IMR-90 (cell line): ENCODE data around the gene CLEC6A. TPM values are rescaled to one million over a fixed set of nuclear protein-coding genes. Genes with fewer than 3 reads are reported as not detected.

ENCODE experiments used
- ATAC-seq: fragments of 200-7000 bp; cut with Tn5 transposase; 2 replicates; pipeline ENCODE4 v1.9.1; 2020; ENCODE audit warnings: low read depth, mild to moderate bottlenecking, moderate library complexity
- BruUV-seq: library from RNA; stranded (reverse); fragments of 400-500 nt; replicated peaks from 2 replicates; lab custom pipeline; 2021; lab: Mats Ljungman, UMichigan
- CTCF ChIA-PET: fragments of 300-600 bp; formaldehyde crosslinking; extraction: SDS; loops from one replicate; lab custom pipeline; 2021; ENCODE audit warnings: antibody characterized with exemption; lab: Yijun Ruan, JAX
- POLR2A ChIA-PET: fragments of 300-600 bp; sonication (Branson Sonifier 250); formaldehyde crosslinking; loops from one replicate; lab custom pipeline; 2022; ENCODE audit warnings: antibody characterized with exemption; ENCODE audit not compliant: unreplicated experiment; lab: Charles Lee
- DNase-seq: peaks from one replicate; pipeline ENCODE4 v3.0.0; 2013
- H2AFZ ChIP-seq: replicated peaks from 2 replicates; pipeline ENCODE3; 2013; ENCODE audit warnings: low read length, mild to moderate bottlenecking; ENCODE audit not compliant: poor library complexity
- H2AK5ac ChIP-seq: 2 replicates; pipeline ENCODE4 v1.6.1; 2013; ENCODE audit warnings: low read depth, low read length, inconsistent platforms
- H2AK9ac ChIP-seq: replicated peaks from 2 replicates; pipeline ENCODE3; 2013; ENCODE audit warnings: mild to moderate bottlenecking, low read depth, low read length, moderate library complexity; ENCODE audit not compliant: poor library complexity
- H2BK120ac ChIP-seq: 2 replicates; pipeline ENCODE4 v1.6.1; 2013; ENCODE audit warnings: low read depth, low read length, inconsistent platforms
- H2BK15ac ChIP-seq: 3 replicates; pipeline ENCODE4 v1.6.1; 2013; ENCODE audit warnings: low read depth, low read length, inconsistent platforms
- H2BK20ac ChIP-seq: 2 replicates; pipeline ENCODE4 v1.6.1; 2013; ENCODE audit warnings: low read depth, mild to moderate bottlenecking, inconsistent platforms, low read length, moderate library complexity
- H2BK5ac ChIP-seq: 2 replicates; pipeline ENCODE4 v1.6.1; 2013; ENCODE audit warnings: mild to moderate bottlenecking, low read depth, low read length, inconsistent platforms; ENCODE audit not compliant: poor library complexity, severe bottlenecking
- H3K14ac ChIP-seq: replicated peaks from 2 replicates; pipeline ENCODE4 v1.6.1; 2013; ENCODE audit warnings: low read depth, low read length, inconsistent platforms
- H3K18ac ChIP-seq: 2 replicates; pipeline ENCODE4 v1.6.1; 2013; ENCODE audit warnings: low read depth, low read length, control low read depth
- H3K23ac ChIP-seq: 2 replicates; pipeline ENCODE4 v1.6.1; 2013; ENCODE audit warnings: low read depth, low read length, inconsistent platforms
- H3K27ac ChIP-seq: 2 replicates; pipeline ENCODE4 v1.5.1; 2013; ENCODE audit warnings: mild to moderate bottlenecking, control low read depth, low read length; ENCODE audit not compliant: insufficient read depth
- H3K27me3 ChIP-seq: 2 replicates; pipeline ENCODE4 v1.6.1; 2013; ENCODE audit warnings: low read length; ENCODE audit not compliant: control insufficient read depth, insufficient read depth
- H3K36me3 ChIP-seq: 2 replicates; pipeline ENCODE4 v1.6.1; 2013; ENCODE audit warnings: low read length, mixed read lengths; ENCODE audit not compliant: control insufficient read depth, insufficient read depth
- H3K4ac ChIP-seq: 2 replicates; pipeline ENCODE4 v1.6.1; 2013; ENCODE audit warnings: low read depth, low read length, inconsistent platforms
- H3K4me1 ChIP-seq: 2 replicates; pipeline ENCODE4 v1.6.1; 2013; ENCODE audit warnings: low read length, mixed read lengths; ENCODE audit not compliant: control insufficient read depth, insufficient read depth
- H3K4me2 ChIP-seq: 2 replicates; pipeline ENCODE4 v1.6.1; 2013; ENCODE audit warnings: low read depth, mild to moderate bottlenecking, control low read depth, low read length, moderate library complexity
- H3K4me3 ChIP-seq: 2 replicates; pipeline ENCODE4 v1.5.1; 2013; ENCODE audit warnings: low read depth, mild to moderate bottlenecking, control low read depth, low read length, moderate library complexity; ENCODE audit not compliant: insufficient read depth
- H3K56ac ChIP-seq: 2 replicates; pipeline ENCODE4 v1.6.1; 2013; ENCODE audit warnings: low read length, inconsistent platforms; ENCODE audit not compliant: insufficient read depth; ENCODE audit errors: extremely low read depth
- H3K79me1 ChIP-seq, 2 experiments: 2 replicates each; pipeline ENCODE4 v1.6.1; 2013; ENCODE audit warnings: low read length in 2 of 2, inconsistent platforms in 1 of 2, low read depth in 1 of 2
- H3K9ac ChIP-seq: 2 replicates; pipeline ENCODE4 v1.6.1; 2013; ENCODE audit warnings: low read depth, low read length, control low read depth
- H3K9me1 ChIP-seq: 2 replicates; pipeline ENCODE4 v1.6.1; 2013; ENCODE audit warnings: low read length, inconsistent platforms; ENCODE audit not compliant: insufficient read depth
- H3K9me3 ChIP-seq: 2 replicates; pipeline ENCODE4 v1.6.1; 2013; ENCODE audit warnings: low read length; ENCODE audit not compliant: control insufficient read depth, insufficient read depth
- H4K20me1 ChIP-seq: 2 replicates; pipeline ENCODE4 v1.6.1; 2013; ENCODE audit warnings: low read length, inconsistent platforms; ENCODE audit not compliant: insufficient read depth
- H4K5ac ChIP-seq: 2 replicates; pipeline ENCODE4 v1.6.1; 2013; ENCODE audit warnings: mild to moderate bottlenecking, low read depth, low read length, control low read depth
- H4K8ac ChIP-seq, 2 experiments: 2 replicates each; pipeline ENCODE4 v1.6.1; 2013; ENCODE audit warnings: low read depth in 2 of 2, low read length in 2 of 2, control low read depth in 1 of 2, inconsistent platforms in 1 of 2
- H4K91ac ChIP-seq: 2 replicates; pipeline ENCODE4 v1.6.1; 2013; ENCODE audit warnings: low read depth, low read length, inconsistent platforms; ENCODE audit not compliant: insufficient read depth
- BHLHE40 ChIP-seq: fragments of 150-350 bp; IDR thresholded peaks from 2 replicates; pipeline ENCODE4 v1.6.1; 2016; ENCODE audit warnings: mild to moderate bottlenecking, low read depth, low read length
- CEBPB ChIP-seq: IDR thresholded peaks from 2 replicates; pipeline ENCODE4 v1.6.1; 2012; ENCODE audit warnings: low read depth, low read length, improper control_type of control experiment
- MAFK ChIP-seq: IDR thresholded peaks from 2 replicates; pipeline ENCODE4 v1.6.1; 2012; ENCODE audit warnings: low read depth, low read length, improper control_type of control experiment
- WGBS, 2 experiments: methylation state at CpG; one replicate each; pipeline versions ENCODE4 v1.1.5 to v1.1.7; 2013; ENCODE audit warnings: missing lambda C conversion rate in 2 of 2; ENCODE audit not compliant: insufficient read length in 1 of 2; ENCODE audit errors: extremely low coverage in 2 of 2; 5-methylcytosine and 5-hydroxymethylcytosine counted together
- dilution Hi-C: fragments of 300-500 bp; cut with HindIII; formaldehyde crosslinking; loops from one replicate; pipeline ENCODE4 v1.14.3; 2018; ENCODE audit warnings: low sequenced_read_pairs; ENCODE audit not compliant: unreplicated experiment
- in situ Hi-C: fragments of 300-500 bp; cut with MboI; formaldehyde crosslinking; loops from 3 replicates; pipeline ENCODE4 v1.14.3; 2019; ENCODE audit warnings: low sequenced_read_pairs, inconsistent platforms, mixed read lengths
- intact Hi-C: fragments of 100-400 bp; cut with micrococcal nuclease; formaldehyde crosslinking; loops from 2 replicates; pipeline ENCODE4 v1.10.0; 2022
- polyA plus RNA-seq, 3 experiments: library from polyadenylated mRNA; depleted of rRNA; stranded (reverse); fragments of >200 nt; gene quantifications; 2 replicates each; pipeline ENCODE4 v1.2.3, GENCODE V29; 2012; ENCODE audit warnings: low replicate concordance in 1 of 3
- total RNA-seq: library from RNA; depleted of rRNA; stranded (reverse); fragments of >200 nt; gene quantifications from 2 replicates; pipeline ENCODE4 v1.2.3, GENCODE V29; 2012

CLEC6A gene
- total and polyA plus RNA-seq, 2 of the 4 experiments (the other 2 are of a cell fraction), result not detected

DNA sequence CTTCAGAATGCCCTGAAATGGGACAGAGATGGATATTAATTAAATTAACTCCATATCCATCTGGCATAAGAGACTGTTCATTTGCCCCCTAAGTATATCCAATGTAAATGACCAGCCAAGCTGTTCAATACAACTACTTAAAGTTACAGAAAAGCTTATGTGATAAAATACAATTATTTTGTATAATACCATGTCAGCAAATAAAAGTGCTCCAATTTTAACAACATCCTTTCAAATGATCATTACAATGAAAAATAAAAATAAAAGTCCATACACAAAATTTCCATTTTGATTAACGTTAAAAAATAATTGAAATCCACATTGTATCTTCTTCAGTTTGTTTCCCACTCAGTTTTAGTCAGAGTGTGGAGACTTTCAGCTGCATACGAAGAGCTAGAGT is 5.7 kb downstream of the CLEC6A start:
- no peak overlapping the region for H2BK120ac ChIP-seq
- H3K14ac ChIP-seq, result no peak overlapping the region
- TF ChIP-seq BHLHE40 (no peak), CEBPB (no peak), MAFK (peak; percentile 61; the same call in 1 of the 2 replicates)
- no peaks in the 10 kb centered on the region for H3K79me1 ChIP-seq
- no peaks in the 10 kb centered on the region for H4K20me1 ChIP-seq
- H3K9me3 ChIP-seq, result no peaks in the 10 kb centered on the region
- no peak overlapping the region for H2BK5ac ChIP-seq
- intact Hi-C loops, result no loop called here
- no peak overlapping the region for H3K4me3 ChIP-seq
- H2AK5ac ChIP-seq, result no peak overlapping the region
- no peaks in the 10 kb centered on the region for H3K9me1 ChIP-seq
- no peak overlapping the region for H3K9ac ChIP-seq
- H3K23ac ChIP-seq, result no peak overlapping the region
- no peaks in the 10 kb centered on the region for H3K4me1 ChIP-seq
- no peaks in the 10 kb centered on the region for H3K36me3 ChIP-seq
- WGBS, 2 experiments, result no CpG with 5 or more reads among the region's 2 CpGs
- dilution Hi-C loops, result no loop called here
- H4K5ac ChIP-seq, result no peak overlapping the region
- no peak overlapping the region for H3K18ac ChIP-seq
- no peak overlapping the region for H3K27ac ChIP-seq
- no peak overlapping the region for H3K4ac ChIP-seq
- CTCF ChIA-PET, result no interaction called here
- no peaks in the 10 kb centered on the region for H3K27me3 ChIP-seq
- DNase-seq (no peak), ATAC-seq (no peak)
- POLR2A ChIA-PET, result no interaction called here
- H2BK20ac ChIP-seq, result no peak overlapping the region
- H3K4me2 ChIP-seq, result no peak overlapping the region
- BruUV-seq, result no TSS peak
- no peak overlapping the region for H4K8ac ChIP-seq
- no peak overlapping the region for H3K56ac ChIP-seq
- H2BK15ac ChIP-seq, result no peak overlapping the region
- no peak overlapping the region for H2AFZ ChIP-seq
- in situ Hi-C loops, result no loop called here
- H2AK9ac ChIP-seq, result no peak overlapping the region
- no peak overlapping the region for H4K91ac ChIP-seq
